ENCODE data around the gene CWC22. TPM values are rescaled to one million over a fixed set of nuclear protein-coding genes. Genes with fewer than 3 reads are reported as not detected.

CWC22 gene
- total RNA-seq, 4 donors from 2014 or later, result 7.5 to 19.9 (median 16.4) TPM

DNA sequence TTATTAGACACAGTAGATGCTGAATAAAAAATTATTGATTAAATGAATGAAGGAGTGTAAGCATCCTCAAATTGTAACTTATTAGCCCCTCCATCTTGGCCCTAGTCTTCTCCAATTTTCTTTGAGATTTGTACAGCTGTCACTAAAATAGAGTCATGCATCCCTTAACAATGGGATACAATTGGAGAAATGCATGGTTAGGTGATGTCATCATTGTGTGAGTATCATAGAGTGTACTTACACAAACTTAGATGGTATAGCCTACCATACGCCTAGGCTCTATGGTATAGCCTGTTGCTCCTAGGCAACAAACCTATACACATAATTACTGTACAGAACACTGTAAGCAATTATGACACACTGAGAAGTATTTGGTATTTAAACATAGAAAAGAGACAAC lies 107.4 kb downstream of the CWC22 start:
- TF ChIP-seq CTCF (IDR thresholded peaks at IDR 0.05) (no peak), POLR2A (IDR thresholded peaks at IDR 0.05) (no peak), POLR2AphosphoS5 (IDR thresholded peaks at IDR 0.05) (no peak), EP300 (IDR thresholded peaks at IDR 0.05; ENCODE audit: low read depth) (no peak)
- H3K4me3 ChIP-seq, result no peak overlapping the region
- H3K27me3 ChIP-seq, result no peaks in the 10 kb centered on the region
- H3K27ac ChIP-seq, result no peak overlapping the region
- no peaks in the 10 kb centered on the region for H3K36me3 ChIP-seq
- intact Hi-C loops (cut with DNase I; ENCODE audit: low total_unique reads), result no loop called here
- no peaks in the 10 kb centered on the region for H3K4me1 ChIP-seq
- no peaks in the 10 kb centered on the region for H3K9me3 ChIP-seq
- no peak for DNase-seq
- in situ Hi-C loops (cut with MboI; ENCODE audit: low pct_ligation_motif_present in 1 of 4, low pct_unique_long_range_greater_than_20kb in 1 of 4, low sequenced_read_pairs in 3 of 4), result no loop called here
- WGBS, 2 donors (ENCODE audit: low coverage in 1 of 2), result 93 to 100% methylated on average over 1 of the region's 1 CpG

GRCh38 chr2:179898873-179899272 lies 108.2 kb downstream of the CWC22 start:
- Histone ChIP-seq H3K9me3 (no peaks in the 10 kb centered on the region), H3K4me3 (no peak overlapping the region), H3K27me3 (no peaks in the 10 kb centered on the region), H3K36me3 (no peaks in the 10 kb centered on the region), H3K4me1 (no peaks in the 10 kb centered on the region), H3K27ac (no peak overlapping the region)
- DNase-seq, result peak; percentile 23
- intact Hi-C loops (cut with DNase I; ENCODE audit: low total_unique reads), result no loop called here
- TF ChIP-seq POLR2A (IDR thresholded peaks at IDR 0.05), result no peak
- TF ChIP-seq POLR2AphosphoS5 (IDR thresholded peaks at IDR 0.05), result no peak
- TF ChIP-seq CTCF (IDR thresholded peaks at IDR 0.05), result peak; percentile 17 to 32 (median 29)
- 79% methylated on average over 3 to 4 of the region's 4 CpGs for WGBS, 2 donors (ENCODE audit: low coverage in 1 of 2)
- in situ Hi-C loops (cut with MboI; ENCODE audit: low pct_ligation_motif_present in 1 of 4, low pct_unique_long_range_greater_than_20kb in 1 of 4, low sequenced_read_pairs in 3 of 4), result no loop called here

Small RNA genes within 50 kb of the gene (small RNA-seq; reads per million reads assigned to genes)
- gene RF00416, result 0 reads per million in 4 donors

Other genes with a start within 250 kb of the CWC22 start
- gene ZNF385B, start 145.7 kb downstream of the CWC22 start, total RNA-seq, result 1 to 10 TPM; 1.2 to 6.0 (median 2.4) TPM

Data from transverse colon (tissue), 4 donors.